DMS153 (cell line): ENCODE measurements around the gene MB21D2.

Source experiments
- DNase-seq: peaks from one replicate; lab custom pipeline; 2025; lab: John Stamatoyannopoulos, UW

MB21D2 gene

DNA sequence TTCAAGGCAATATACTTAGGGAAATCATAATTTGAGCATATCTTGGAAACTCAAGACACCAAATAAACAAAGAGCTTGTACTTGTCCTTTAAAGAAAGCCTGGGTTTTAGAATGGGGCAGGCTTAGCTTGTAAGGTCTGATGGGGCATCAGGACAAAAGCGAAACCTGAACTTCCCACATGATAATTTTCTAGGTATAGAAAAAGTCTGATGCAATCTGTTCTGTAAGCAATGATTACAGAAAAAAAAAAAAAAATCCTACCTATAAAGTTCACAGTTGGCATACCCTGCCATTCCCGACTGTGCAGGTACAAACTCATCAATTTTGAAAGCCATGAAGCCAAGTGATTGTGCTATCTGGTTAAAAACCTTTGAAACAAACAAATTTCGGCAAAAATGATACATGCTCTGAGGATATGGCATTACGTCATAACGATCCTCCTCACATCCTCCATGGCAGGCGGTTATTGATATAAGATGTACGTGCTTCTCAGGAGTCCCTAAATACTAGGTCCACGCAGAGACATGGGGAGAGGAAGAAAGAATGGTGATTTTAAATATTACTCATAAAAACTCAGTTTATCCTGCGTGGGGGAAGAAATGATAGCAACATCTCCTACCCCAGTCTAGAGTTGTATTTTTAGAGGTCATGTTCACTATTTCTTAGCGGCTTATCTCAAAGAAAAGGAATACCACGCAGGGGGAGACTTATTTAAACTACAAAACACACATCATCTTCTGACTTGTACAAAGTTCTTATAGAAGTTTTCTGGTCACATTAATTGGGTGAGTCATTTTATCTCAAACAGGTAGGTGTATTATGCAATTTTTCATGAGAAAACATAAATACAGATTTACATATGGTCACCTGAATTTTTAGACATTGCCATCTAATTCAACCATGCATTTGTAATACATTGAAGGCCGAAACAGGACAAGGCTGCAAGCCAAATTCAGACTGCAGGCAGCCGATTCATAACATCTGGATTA lies 27.0 kb downstream of the MB21D2 start:
- no peak for DNase-seq

DNA sequence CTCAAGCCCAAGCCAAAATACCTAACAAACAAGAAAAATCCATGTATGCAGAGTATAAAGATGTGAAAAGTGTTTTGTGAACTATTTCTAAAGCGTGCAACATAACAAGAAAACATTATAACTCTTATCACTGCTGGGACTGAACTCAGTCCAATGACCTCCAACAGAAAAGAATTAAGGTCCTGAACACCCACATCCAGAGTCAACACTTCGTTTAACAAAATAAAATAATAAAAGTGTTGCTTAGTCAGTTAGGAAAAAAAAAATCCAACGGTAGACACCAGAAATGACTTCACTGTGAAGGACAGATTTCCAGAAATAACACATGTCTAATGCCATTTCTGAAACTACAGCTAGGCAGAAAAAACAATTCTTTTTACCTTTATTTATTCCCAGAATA lies 28.0 kb downstream of the MB21D2 start:
- no peak for DNase-seq

DNA sequence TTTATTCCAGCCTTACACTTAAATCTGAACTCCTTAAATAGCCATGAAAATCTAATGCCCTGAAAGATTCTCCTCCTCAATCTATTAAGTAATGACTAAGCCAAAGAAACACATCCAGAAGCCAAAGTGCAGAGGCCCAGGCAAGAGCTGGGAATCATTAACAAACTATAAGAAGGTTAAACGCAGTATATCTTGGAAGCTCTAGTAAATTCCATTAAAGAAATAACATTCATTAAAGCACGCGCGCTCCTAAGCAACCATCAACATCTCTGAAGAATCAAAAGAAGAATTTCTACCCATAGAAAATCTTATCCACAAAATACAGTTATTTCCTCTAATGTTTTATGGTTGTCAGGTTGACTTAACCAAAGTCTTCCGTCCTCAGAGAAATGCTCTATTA lies 29.5 kb downstream of the MB21D2 start:
- no peak for DNase-seq

DNA sequence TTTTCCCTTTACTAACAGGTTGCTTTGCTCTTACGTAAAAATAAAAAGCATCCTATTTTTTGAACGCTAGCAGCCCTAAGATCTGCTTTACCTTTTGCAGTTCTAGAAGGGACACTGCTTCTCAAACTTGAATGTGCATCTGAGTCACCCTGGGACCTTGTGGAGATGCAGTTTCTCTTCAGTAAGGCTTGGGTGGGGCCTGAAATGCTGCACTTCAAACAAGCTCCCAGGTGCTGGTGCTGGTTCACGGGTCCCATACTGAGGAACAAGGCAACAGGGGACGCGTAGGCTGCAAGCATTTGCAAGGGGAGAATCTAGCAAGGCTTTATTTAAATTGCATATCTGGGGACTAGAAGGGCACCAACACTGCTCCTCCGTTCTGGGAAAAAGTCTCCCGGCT lies 30.0 kb downstream of the MB21D2 start:
- no peak for DNase-seq

DNA sequence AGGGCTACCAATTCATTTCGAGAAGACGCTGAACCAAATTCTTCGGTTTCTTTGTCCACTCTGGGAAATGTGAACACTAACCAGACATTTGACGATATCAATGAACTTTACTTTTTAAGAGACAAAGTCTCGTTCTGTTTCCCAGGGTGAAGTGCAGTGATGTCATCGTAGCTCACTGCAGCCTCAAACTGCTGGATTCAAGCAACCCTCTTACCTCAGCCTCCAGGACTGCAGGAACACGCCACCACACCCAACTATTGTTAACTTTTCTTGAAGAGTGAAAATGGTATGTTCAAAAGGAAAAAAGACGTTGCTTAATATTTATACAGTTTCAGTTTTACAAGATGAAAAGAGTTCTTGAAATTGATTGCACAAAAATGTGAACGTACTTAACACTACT lies 30.6 kb downstream of the MB21D2 start:
- no peak for DNase-seq

DNA sequence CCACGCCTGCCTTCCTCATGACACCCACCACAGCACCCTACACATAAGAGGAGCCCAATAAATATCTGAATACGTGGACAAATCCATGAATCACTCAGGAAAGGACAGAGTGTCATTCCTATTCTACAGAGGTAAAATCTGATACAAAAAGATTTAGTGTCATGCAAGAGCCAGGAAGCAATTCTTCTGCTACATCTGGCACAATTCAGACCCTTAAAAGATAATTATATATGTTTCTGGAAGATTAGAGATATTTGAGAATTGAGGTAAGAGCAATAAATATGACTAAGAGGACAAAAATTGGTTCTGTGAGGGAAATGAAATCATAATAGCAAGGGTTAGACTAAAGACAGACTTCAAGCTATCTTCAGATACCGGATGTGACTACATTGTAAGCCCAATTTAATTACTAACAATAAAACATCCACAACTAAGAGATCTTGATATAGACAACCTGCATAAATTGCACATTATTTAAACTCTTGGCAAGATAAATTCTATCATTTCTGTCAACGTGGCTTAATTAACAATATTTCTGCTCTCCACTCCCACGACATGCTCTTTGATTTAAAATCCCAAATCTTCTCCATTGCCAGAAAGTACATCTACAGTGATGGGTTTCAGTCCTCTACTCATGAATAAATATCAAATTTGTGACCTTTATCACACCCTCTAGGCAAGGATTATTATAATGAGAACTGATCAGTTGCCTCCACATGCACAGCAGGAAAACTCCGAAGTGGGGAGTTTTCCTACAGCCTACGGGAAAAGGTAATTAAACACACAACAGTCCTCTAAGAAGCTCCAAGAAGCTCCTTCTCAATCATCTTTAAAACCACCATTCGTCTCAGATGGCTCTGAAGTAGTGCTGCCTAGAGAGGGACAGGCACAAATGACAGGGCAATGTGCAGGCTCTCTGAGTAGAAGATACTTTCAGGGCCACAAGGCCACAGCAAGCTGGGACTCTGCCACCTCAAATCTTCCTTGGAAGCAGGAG lies 32.6 kb downstream of the MB21D2 start:
- no peak for DNase-seq

DNA sequence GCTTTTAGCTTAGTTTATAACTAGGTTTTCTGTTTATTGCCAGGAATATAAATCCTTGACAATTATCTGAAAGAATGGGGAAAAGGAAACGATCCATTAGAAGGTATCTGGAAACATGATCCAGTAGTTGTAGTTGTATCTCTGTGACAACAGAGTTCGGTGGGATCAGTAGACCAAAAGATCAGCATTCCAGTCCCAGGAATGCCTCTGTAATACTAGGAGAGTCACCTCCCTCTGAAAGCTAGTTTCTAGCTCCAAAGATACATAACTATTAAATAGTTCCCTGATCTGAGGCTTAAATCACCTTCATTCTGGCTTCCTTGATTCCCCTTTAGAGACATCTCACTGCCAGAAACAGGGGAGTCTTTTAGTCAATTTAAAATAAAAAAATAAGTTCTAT lies 34.1 kb downstream of the MB21D2 start:
- no peak for DNase-seq

DNA sequence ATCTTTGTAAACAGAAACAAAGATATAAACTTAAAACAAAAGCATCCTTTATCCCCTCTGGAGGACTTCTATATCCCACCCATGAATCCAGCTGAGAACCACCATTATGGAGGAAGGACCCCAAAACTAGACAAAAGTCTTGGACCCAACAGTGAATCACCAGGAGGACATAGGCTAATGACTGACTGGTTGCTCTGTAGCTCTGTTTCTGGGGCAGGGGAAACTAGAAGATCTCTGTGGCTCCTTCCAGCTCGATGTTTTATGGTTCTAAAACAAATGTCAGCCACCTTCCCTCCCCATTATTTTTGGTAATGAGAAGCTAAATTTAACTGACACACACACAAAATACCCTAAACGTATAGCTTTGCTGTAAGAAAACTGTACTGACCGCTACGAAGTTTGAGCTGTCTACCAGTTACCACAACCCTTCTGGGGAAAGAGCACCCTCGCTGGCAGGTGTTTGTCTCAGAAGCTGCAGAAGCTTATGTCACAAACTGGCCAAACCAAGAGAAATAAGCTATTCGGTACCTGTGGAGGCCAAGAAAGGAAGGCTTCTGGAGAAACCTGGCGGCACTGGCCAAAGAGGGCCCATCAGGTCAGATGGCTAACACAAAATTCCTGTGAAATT lies 36.4 kb downstream of the MB21D2 start:
- DNase-seq = no peak

DNA sequence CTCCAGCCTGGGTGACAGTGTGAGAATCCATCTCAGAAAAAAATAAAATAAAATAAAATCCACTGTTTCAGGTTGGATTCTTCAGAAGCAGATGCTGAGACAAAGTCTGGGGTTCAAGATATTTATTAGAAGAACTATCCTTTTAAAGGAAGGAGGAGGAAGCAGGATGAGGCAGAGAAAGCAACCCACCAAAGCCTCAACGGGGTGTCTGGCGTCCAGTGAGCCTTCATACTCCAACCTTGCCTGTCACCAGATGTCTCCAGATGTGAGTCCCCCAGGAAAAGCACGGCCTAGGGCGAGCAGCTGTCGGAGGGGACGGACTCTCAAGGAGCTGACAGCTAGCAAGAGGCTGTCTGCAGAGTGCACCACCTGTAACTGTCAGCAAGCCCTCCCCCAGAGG lies 37.3 kb downstream of the MB21D2 start:
- no peak for DNase-seq

DNA sequence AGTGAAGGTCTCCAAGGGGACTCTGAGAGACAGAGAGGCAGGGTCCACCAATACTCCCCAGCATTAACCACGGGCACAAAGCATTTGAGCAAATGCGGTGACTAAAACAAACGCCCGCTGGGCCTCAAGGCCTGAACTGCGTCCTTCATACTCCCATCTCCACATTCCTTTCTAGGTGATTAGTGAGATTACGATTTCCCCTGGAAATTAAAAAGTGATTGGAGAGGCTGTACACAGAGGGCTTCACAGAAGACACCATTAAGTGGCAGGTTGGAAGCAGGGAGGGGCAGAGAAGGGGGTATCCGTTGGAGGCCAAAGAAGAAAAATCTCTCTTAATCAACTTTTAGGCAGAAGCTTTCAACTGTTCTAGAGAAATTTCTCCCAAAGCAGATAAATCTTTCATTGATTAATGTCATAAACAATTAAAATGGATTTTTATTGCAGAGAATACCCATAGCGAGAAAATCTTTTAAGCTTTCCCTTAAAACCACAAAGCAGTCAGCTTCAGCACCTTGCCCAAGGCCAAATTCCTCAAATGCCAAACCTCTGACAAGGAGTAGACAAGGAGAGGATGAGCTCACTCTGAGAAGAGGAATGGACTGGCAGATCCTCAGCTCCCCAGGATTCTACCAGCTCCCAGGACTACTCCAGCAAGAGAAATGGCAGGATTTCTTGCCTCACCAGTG lies 38.2 kb downstream of the MB21D2 start:
- DNase-seq = no peak

DNA sequence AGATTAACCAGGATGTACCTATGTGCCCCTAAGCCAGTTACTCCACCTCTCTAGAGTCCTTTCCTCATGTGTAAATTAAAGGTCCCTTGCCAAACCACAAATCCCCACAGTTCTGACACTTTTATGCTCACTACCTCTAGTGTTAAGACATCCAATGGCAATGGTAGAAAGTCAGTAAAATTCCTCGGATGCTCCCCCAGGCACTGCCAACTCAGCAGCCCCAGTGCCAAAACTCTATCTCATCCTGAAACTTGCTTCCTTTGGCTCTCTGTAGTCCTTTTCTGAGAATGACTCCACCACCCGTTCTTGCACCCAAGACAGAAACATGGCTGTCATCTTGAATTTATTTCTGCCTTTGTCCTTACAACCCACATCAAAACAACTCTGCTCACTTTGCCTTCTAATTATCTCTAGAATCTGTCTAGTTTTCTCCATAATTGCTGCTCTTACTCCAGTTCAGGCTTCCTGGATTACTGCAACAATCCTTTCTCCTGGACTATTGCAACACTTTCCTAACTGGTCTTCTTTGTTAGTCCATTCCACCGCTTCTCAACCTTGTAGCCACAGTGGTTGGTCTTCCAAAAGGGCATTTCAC lies 41.6 kb downstream of the MB21D2 start:
- no peak for DNase-seq

DNA sequence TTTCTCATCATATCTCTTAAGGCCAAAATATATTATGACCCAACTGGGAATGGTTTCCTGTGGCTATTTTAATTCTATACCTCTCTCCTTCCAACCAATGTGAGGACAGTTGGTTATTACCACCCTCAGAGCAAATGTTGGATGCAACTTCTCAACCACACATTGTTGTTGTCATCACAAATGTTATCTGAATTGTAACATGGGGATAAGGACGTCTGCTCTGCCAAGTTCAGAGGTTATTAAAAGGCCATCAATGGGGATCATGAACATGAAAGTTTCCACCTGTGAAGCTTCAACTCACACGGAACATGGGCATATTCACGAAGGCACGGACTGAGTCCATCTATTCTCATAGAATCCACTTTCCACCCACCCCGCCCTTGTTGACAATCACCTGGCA lies 46.8 kb downstream of the MB21D2 start:
- no peak for DNase-seq

DNA sequence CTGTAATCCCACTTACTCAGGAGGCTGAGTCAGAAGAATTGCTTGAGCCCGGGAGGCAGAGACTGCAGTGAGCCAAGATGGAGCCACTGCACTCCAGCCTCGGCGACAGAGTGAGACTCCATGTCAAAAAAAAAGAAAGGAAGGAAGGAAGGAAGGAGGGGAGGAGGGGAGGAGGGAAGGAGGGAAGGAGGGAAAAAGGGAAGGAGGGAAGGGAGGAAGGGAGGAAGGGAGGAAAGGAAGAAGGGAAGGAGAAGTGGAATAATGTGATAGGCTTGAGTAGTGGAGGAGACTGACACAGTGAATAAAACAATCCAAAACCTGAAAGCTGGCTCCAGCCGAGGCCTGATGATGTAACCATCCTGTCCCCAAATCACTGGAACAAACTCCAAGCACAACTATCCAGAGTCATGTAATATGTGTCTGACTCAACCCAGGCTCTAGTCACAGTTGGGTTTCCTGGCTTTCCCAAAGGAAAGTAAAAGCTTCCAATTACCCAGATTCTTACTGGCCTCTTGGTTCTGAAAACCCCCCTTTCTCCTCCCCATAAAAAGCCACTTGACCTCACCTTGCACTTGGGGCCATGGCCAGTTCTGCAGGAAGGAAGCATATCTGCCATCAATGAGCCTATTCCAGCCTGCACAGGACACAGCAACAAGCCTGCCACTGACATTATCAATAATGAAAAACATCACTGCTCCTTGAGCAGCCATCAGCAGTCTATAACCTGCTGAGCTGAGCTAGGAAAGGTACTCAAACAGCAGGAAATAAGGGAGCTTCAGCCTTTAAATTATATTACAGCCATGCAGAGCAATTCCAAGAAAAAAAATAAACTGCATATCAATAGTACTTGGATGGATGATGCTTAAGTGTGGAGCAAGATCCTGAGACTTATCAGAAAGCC lies 48.3 kb downstream of the MB21D2 start:
- DNase-seq = no peak

DNA sequence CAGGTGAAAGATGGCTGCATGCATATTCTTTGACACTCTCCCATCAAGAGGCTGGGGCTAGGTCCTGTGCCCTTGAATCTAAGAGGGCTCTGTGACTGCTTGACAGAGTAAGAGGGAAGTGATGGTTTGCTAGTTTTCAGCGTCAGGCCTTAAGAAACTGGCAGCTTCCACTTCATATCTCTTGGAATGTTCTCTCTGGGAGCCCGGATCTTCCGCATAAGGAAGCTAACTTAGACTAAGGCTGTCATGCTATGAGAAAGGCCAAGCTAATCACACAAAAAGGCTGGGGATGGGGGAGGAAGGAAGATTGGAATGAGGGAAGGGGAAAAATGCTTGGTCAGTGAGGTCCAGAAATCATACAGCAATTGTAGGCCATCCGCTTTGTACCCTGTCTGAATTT lies 50.0 kb downstream of the MB21D2 start:
- DNase-seq = no peak

DNA sequence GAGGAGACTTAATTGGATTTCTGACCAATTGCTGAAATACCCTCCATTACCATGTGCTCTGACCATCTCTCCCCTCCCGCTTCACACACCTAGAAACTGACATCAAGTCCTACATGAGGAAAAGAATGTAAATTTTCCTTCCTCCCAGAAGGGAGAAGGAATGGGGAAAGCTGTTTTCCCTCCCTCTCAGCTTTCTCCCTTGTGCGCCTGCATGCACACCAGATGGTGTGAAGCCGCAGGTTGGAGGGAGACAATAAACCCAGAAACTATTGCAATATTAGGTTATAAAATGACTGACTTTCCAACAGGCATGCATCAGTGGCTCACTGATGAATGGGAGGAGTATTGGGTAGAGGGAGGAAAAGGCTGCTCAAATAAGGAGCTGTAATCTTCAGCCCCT lies 50.9 kb downstream of the MB21D2 start:
- DNase-seq = no peak

DNA sequence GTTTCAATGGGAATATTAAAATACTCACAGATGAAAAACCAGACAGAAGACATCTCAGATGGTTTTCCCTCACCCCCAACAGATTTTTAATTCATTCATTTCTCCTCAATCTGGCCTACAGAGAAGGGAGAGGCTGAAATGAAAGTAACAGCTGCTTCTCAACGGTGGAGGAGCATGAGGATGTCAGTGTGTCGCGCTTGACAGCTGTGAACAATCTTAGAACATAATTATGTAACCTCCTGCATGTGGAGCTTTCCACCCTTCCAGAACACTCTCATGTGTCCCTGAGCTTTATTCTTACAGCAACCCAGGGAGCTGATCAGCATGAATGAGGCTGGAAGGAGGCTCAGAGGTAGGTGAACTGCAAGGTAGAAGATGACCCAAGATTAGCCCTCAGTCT lies 52.7 kb downstream of the MB21D2 start:
- DNase-seq = no peak

DNA sequence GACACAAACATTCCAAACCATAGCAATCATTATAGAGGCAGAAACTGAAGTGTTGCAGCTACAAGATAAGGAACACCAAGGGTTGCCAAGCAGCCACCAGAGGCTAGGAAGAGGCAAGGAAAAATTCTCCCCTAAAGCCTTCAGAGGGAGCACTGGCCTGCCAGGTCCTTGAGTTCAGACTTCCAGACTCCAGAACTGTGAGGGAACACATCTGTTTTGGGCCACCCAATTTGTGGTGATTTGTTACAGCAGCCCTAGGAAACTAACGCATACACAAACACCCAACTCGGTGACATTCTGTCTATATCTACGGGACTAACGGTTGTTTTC lies 54.6 kb downstream of the MB21D2 start:
- no peak for DNase-seq

DNA sequence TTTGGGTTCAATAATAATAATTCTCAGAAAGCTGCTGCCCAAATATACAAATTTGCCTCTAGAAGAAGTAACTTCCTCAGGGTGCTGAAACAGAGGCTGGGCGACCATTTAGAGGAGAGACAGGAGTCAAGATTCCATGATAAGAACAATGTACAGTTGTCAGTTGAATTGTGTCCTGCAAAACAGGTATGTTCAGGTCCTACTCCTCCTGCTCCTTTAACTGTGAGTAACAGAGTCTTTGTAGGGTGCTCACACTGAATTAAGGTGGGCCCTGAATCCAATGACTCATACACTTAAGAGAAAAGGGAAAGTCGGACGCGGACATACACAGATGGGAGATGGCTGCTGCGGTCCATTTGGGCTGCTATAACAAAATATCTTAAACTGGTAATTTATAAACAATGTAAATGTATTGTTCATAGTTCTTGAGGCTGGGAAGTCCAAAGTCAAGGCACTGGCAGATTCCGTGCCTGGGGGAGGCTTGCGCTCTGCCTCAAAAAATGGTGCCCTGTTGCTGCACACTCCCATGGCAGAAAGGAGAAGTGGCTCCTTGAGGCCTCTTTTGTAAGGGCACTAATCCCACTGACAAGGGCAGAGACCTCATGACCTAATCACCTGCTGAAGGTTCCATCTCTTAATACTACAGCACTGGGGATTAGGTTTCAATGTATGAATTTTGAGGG lies 55.1 kb downstream of the MB21D2 start:
- DNase-seq = no peak

DNA sequence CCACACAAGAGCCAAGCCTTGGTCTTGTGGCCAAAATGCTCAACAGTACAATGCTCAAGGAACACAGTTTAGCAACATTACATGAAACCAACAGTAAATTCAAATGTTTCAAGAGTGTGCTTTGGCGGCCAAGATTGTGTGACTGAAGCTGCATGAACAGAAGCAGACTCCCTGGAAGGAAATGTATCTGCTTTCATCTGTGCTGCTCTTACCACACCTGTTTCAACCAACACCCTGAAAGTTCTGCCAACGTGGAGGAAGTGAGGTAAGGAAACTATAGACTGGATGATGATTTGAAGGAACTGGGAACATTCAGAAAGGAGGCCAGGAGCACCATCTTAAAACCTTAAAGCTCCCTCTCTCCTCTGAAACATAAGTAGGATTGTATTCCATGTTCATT lies 55.7 kb downstream of the MB21D2 start:
- DNase-seq = no peak

DNA sequence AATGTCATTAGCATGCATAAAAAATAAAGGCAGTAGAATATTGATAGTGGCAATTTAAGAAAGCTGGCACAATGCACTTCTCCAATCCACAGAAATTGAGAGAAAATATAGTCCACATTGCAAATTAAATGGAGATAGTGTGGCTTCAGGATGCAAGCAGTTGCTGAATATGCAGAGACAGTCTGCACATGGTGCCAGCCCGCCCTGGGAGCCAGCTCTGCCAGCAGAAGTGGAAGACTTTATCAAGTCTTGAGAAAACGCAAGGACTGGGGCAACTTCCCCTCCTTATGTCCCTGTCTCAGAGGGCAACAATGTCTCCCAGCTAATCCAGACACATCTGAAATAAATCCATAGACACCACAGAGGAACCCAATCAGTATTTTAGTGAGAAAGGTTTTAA lies 57.2 kb downstream of the MB21D2 start:
- no peak for DNase-seq
